OCI-LY3 (cell line): Measurements from ENCODE around the gene OOSP4B.

Experiments
- CTCF ChIP-seq: fragments of 200-600, 300-600 bp; sonication (generic); IDR thresholded peaks from 2 replicates; pipeline ENCODE4 v1.5.1; 2014; ENCODE audit warnings: antibody characterized with exemption, low read length, low read depth
- EZH2phosphoT487 ChIP-seq: fragments of 200-600 bp; shearing (Covaris generic); IDR thresholded peaks from 2 replicates; pipeline ENCODE4 v1.6.1; 2018; ENCODE audit warnings: antibody characterized with exemption, mixed run types, low read depth

DNA sequence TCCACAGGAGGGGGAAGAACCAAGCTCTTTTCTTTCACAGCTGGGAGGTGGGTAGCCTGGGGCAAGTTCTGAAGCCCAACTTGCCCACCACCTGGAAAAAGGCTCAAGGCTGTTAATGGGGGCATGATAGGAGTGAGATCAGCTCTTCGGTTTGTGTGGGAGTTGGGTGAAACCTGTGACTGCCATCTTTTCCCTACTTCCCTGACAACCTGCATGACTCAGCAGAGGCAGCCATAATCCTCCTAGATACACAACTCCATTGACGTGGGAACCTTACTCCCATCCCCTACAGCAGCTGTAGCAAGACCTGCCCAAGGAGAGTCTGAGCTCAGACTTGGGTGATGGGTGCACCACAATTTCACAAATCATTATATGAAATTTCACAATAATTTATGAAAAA is 13.3 kb upstream of the OOSP4B start:
- TF ChIP-seq CTCF (no peak), EZH2phosphoT487 (no peak)
